Bone marrow (tissue), 2 donors: ENCODE data around the gene NT5C2.
A peak's percentile ranks its signal among the peaks of the same experiment; 100 is the strongest.

Experiments used
- DNase-seq, 2 donors: peaks; one replicate each; lab custom pipeline; 2025; lab: John Stamatoyannopoulos, UW

The NT5C2 gene

DNA sequence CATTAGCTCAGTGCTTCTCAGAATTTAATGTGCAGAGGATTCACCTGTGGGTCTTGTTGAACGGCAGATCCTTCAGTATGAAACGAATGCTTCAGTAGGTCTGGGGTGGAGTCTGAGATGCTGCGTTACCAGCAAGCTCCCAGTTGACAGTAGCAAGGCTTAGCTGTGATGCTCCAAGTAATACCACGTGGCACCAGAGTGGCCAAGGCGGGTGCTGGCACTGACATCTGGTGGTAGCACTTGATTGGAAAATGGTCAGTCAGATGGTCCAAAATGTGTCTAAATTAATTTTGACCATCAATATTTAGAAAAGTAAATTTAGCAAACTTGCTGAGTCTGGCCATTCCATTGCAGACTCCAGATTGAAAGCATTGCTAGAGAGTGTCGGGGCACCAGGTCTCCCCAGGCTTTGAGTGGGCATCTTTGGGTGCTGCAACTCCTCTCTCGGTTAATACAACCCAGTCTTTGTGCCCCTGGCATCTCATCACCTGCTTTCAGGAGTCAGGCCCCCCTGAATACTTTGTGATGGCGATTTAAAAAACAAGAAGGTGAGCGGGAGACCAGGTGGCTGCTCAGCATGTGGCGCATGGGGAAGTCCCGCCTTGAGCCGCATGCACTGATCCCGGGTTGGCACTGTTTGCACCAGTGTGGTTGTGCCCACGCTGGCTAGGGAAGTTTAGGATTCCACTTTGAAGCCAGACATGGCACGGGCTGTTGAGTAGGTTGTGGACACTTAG lies 130.1 kb downstream of the NT5C2 start:
- no peak for DNase-seq

DNA sequence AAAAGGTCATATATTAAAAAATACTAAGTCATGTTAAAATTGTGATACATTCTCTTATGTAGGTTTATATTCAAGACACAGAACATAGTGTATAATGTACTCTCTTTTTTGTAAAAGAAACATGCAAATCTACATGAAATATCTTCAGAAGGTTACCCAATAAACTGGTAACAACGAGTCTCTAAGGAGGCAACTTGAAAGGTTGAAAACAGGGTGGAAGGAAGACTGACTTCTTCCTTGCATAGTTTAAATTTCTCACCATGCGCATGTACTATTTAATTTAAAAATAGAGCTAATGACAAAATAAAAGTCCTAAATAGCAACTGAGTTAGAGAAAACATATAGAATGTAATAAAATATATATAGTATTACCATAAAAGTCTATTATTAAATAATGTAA lies 132.5 kb downstream of the NT5C2 start:
- DNase-seq = no peak

DNA sequence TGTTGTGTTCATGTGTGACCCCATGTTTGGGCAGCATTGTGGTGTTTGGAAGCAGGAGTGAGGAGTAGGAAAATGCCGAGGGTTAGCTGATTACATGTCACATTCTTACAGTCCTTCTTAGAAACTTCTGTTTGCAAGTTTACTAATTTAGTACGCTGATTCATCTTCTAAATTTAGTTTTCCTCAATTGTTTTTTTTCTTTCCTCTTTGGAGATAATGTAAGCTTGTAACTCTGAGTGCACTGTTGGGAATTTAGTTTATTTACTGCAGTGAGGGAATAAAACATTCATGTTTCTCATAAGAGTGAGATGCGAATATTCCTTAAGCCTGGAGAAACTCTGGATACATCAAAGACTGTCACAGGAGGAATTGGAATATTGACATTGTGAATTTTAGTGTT lies 135.0 kb downstream of the NT5C2 start:
- DNase-seq = no peak

DNA sequence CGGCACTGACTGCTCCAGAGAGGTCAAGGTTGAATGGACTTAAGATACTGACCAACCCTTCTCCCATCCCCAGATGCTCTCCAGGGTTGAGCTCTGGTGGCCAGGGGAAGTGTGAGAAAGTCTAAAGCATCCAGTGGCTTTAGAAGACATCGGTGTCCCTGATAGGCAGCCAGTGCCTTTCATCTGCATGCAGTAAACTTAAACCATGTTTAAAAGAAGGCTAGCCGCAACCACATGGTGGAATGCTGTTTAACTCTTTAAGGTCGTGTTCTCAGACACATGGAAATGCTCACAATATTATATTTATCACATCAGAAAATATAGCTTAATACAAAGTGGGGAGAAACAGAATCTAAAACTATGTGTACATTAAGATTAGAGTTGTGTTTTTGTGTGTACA lies 138.0 kb downstream of the NT5C2 start:
- DNase-seq = no peak

DNA sequence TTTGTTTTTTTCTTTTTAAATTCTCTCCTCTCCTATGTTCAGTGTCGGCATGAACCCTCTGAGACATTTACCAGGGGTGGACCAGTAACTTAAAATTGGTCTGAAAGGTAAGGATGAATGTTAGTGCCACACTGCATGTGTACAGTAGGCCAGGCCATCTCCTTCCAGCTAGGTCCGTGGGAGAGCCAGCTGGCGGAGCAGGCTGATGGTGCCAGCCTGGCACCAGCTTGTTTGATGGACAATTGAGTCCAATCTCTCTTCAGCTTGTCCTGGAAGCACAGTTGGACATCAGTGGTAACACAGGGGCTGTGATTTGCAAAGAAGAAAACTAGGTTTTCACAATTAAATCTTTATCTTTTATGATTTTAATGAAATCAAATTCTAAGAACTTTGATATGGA lies 138.5 kb downstream of the NT5C2 start:
- DNase-seq = no peak

DNA sequence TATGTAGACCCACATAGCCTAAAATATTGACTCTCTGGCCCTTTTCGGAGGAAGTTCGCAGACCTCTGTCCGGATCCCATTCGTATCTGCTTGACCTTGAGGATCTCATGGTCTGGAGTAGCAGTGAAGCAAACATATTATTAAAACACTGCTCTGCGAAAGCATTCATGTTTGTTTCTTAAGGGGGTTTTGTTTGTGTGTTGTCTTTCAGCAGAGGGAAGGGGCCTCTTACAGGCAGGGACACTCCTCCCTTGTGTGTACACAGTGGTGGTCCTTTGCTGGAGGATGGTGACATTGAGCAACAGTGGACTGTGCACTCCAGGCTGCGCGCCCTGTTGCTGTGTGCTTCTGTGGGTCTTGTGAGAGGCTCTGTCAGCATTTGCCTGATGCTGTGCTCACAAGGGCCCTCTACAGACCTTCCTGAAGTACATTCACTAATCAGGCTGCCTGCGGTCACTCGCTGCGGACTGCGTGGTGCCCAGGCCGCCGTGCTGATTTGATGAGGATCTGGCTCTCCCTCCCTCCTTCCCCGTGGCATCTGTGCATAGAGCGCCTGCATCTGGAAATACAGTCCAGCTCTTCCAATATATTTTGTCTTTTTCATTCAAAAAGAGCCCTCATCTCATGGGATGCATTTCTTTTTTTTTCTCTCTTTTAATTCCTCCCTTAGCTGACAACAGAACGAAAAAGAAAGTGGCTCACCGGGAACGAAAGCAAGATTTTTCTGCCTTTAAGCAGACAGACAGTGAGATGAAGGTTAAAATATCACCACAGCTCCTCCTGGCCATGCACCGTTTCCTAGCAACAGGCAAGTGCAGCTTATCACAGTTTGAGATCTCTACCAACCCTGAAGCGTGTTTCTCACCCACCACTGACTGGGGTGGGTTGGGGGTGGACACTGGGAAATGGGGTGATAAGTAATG lies 139.2 kb downstream of the NT5C2 start:
- DNase-seq = peak in 1 of 2 donors; percentile 34

DNA sequence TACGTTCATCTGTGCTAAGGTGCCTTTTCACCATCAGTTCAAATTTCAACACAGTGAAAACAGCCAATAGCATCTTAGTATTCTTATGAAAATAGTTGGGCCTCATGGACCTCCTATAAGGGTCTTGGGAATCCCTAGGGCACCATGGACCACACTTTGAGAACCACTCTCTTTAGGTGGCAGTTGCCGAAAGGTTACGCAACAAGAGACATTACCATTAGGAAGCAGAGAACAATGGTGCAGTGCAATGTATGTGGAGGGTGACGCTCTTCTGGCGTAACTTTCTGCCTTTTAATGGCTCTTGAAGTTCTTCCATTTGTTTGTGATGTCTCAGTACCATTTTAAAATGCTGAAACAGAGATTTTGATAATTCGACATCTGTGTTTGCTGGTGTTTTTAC lies 143.8 kb downstream of the NT5C2 start:
- no peak for DNase-seq

DNA sequence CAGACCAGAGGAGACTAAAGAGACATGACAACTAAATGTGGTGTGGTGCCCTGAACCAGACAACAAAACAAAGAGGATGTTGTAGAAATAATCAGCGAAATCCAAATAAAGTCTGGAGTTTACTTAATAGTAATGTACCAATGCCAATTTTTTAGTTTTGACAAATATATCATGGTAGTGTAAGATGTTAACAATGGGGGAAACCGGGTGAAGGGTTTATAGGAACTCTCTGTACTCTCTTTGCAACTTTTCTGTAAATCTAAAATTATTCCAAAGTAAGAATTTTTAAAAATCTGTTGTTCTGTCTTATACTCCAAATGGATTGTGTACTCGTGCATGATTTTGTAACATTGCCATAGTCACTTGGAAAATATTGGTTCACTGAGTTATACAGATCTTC lies 145.7 kb downstream of the NT5C2 start:
- no peak for DNase-seq

DNA sequence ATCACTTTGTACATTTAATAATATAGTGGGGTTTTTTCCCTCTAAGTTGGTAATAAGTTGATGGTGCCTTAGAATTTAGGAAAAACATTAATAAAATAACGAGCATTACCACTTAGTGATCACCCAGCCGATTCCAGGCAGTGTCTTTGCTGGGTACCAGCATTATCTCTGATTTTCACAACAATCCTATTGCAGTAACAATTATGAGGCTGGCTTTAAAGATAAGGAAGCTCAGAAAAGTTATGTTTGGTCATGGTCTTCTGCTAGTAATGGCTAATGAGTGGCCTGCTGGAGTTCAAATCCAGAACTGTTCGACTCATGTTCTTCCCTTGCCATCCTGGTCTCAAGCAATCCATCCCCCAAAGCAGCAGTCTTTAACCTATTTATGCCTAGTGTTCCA lies 147.1 kb downstream of the NT5C2 start:
- DNase-seq = no peak

DNA sequence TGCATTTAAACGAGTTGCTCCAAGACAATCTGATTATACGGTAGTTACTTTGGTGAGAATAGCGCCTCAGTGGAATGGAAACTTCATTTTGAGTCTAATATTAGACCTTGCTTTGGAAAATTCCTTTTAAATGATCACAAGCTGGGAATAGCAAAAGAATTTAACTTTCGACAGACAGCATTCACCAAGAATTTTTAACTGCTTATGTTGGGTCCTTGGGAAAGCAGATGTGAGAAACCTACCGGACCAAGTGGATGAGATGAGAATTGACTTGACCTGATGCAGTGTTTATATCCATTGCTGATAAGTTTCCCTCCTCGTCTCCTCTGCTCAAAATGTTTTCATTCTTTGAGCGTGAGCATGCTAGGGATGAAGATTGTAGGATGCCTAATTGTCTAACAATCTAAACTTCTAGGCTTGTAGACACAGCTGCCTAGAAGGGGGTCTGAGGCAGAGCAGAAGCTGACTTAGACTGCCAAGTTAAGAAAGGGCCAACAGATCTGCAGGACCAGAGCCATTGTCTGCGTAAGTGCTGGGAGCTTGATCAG lies 148.1 kb downstream of the NT5C2 start:
- no peak for DNase-seq

DNA sequence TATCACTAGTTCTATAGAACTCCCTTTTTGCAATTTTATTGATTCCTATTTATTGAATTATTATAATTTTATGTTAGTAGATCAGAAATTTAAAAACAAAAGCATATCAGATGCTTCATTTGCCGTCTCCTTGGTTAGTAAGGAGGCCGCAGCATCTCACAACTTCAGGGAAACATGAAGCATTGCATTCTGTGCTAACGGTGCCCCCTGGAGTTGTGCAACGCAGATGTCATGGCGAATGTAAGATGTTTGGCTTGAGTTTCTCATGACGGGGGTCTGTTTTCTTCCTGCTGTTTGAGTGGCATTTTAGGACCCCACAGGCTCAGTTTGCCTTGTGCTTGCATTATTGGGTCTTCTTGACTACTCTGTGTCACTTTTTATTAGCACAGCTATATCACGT lies 150.2 kb downstream of the NT5C2 start:
- no peak for DNase-seq

DNA sequence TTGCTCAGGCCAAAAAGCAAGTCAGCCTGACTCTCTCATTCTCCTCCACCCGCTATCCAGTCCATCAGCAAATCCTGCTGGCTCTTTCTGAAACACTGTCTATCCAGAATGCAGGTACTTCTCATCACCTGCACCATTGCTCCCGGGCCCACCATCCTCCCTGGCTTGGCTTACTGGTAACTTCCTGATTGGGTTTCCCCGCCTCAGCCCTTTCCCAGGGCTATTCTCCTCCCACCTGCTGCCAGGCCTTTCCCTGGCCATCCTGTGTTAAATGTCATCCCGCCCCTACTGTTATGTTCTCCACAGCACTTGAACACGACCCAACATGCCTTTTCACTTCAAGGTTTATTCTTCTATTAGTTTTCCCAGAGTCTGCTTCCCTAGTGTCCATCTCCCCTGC lies 150.9 kb downstream of the NT5C2 start:
- no peak for DNase-seq

DNA sequence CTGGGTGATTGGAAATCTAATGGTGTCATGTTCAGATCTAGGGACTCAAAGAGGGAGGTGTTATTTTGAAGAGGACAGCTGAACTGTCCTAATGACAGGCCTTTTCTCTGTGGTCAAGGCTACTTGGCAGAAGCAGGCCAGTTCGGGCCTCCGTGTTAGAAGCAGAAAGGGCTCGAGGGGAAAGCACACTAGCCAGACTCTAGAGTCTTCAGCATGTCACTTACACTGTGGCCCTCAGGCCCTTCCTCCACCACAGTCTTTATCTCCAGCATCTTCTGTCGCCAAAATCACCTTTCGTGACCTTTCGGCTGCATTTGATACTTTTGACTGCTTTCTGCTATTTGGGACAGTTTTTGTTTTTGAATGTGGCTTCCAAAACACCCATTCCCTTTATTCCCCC lies 151.7 kb downstream of the NT5C2 start:
- DNase-seq = no peak

DNA sequence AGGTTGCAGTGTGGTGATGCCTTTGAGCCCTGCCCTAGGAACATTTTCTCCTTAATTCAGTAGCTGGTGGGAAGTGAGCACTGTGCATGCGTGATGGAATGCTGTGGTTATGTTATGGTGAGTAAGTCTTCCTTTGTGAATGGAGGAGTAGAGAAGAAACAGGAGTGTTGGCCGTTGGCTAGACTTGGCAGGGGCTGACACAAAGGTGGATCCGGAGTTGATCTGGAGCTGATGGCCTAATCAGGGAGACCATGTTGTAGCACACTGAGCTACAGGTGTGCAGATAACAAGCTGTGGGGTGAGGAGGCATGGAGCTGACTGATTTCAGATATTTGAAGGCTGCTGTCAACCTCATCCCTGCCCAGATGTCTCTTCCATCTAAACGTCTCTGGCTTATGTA lies 152.7 kb downstream of the NT5C2 start:
- DNase-seq = no peak

DNA sequence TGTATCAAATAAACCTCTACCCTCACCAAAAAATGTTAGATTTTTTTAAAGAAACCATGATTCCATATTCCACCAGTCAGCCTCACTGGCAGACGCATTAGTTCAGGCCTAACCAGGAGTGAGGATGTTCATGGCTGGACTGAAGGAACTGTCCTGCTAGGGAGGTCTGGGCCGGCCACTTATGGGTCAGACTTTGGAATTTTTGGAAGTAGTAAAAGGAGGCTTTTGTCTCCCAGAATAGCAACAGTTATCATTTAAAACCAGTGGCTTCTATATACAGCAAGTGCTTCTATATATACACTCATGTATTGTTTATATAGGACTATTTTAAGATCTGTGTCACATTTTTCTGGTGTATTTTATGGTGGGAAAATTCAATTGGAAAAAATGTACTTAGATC lies 154.5 kb downstream of the NT5C2 start:
- no peak for DNase-seq
